MG63 (cell line): ENCODE results near the gene POLR3K. TPM values are rescaled to one million over a fixed set of nuclear protein-coding genes. Genes with fewer than 3 reads are reported as not detected.
"Not testable (repeated sequence)": the region's sequence is repeated elsewhere in the genome, so short reads cannot be mapped to it uniquely, and the experiment has no call there.

Experiments used
- DNase-seq: peaks from one replicate; pipeline ENCODE4 v3.0.0-alpha.2; 2020
- H3K27me3 ChIP-seq: fragments of 250-450 bp; sonication (Bioruptor Pico); 2 replicates; pipeline ENCODE4 v1.5.1; 2020; ENCODE audit warnings: mild to moderate bottlenecking, moderate library complexity
- H3K36me3 ChIP-seq: fragments of 250-450 bp; sonication (Bioruptor Pico); 2 replicates; pipeline ENCODE4 v1.5.1; 2020; ENCODE audit warnings: mild to moderate bottlenecking, moderate library complexity
- H3K4me3 ChIP-seq: fragments of 250-450 bp; sonication (Bioruptor Pico); 2 replicates; pipeline ENCODE4 v1.5.1; 2020; ENCODE audit warnings: mild to moderate bottlenecking, moderate library complexity
- H3K9me3 ChIP-seq: fragments of 250-450 bp; sonication (Bioruptor Pico); 2 replicates; pipeline ENCODE4 v1.5.1; 2020; ENCODE audit warnings: mild to moderate bottlenecking, moderate library complexity
- total RNA-seq: library from RNA; depleted of rRNA; stranded (reverse); fragments of >200 nt; shearing (Covaris generic); gene quantifications from 2 replicates; pipeline ENCODE4 v1.2.3, GENCODE V29; 2014; ENCODE audit warnings: low replicate concordance

The POLR3K gene
- total RNA-seq, 1 experiment from 2014 or later, result 25.5 TPM

GRCh38 chr16:38941-39892 lies 14.2 kb downstream of the POLR3K start:
- no peak for DNase-seq
- H3K36me3 ChIP-seq, result peaks cover 37% of the 10 kb centered on the region
- H3K27me3 ChIP-seq, result no peaks in the 10 kb centered on the region
- no peaks in the 10 kb centered on the region for H3K9me3 ChIP-seq
- H3K4me3 ChIP-seq, result no peak overlapping the region

- peaks cover 28% of the 10 kb centered on the region for H3K36me3 ChIP-seq
- not testable (repeated sequence) for H3K27me3 ChIP-seq, H3K9me3 ChIP-seq, DNase-seq, H3K4me3 ChIP-seq
Measured at GRCh38 chr16:38206-38605, 15.2 kb downstream of the POLR3K start.

- H3K36me3 ChIP-seq, result peaks cover 21% of the 10 kb centered on the region
- no peak for DNase-seq
- no peaks in the 10 kb centered on the region for H3K27me3 ChIP-seq
- H3K9me3 ChIP-seq, result no peaks in the 10 kb centered on the region
- no peak overlapping the region for H3K4me3 ChIP-seq
Measured at GRCh38 chr16:37511-37910, 15.9 kb downstream of the POLR3K start.

- no peak for DNase-seq
- no peaks in the 10 kb centered on the region for H3K27me3 ChIP-seq
Measured at GRCh38 chr16:36336-36984, 16.9 kb downstream of the POLR3K start.

GRCh38 chr16:35678-36305 lies 17.6 kb downstream of the POLR3K start:
- H3K4me3 ChIP-seq, result no peak overlapping the region
- peaks cover 11% of the 10 kb centered on the region; the same call in 1 of the 2 replicates for H3K36me3 ChIP-seq
- no peak for DNase-seq
- H3K9me3 ChIP-seq, result no peaks in the 10 kb centered on the region
- H3K27me3 ChIP-seq, result no peaks in the 10 kb centered on the region

More at GRCh38 chr16:36336-36984, 16.9 kb downstream of the POLR3K start:
- Histone ChIP-seq H3K36me3 (peaks cover 11% of the 10 kb centered on the region), H3K4me3 (no peak overlapping the region), H3K9me3 (no peaks in the 10 kb centered on the region)

- H3K4me3 ChIP-seq, result no peak overlapping the region
- H3K36me3 ChIP-seq, result peaks cover 11% of the 10 kb centered on the region; the same call in 1 of the 2 replicates
- no peaks in the 10 kb centered on the region for H3K27me3 ChIP-seq
- DNase-seq, result no peak
- H3K9me3 ChIP-seq, result no peaks in the 10 kb centered on the region
Measured at GRCh38 chr16:35011-35677, 18.3 kb downstream of the POLR3K start.

GRCh38 chr16:34648-34987 lies 18.8 kb downstream of the POLR3K start:
- H3K36me3 ChIP-seq, result peaks cover 11% of the 10 kb centered on the region; the same call in 1 of the 2 replicates
- H3K27me3 ChIP-seq, result no peaks in the 10 kb centered on the region
- H3K9me3 ChIP-seq, result no peaks in the 10 kb centered on the region
- no peak overlapping the region for H3K4me3 ChIP-seq
- DNase-seq, result no peak

- Histone ChIP-seq H3K4me3 (no peak overlapping the region), H3K9me3 (no peaks in the 10 kb centered on the region), H3K36me3 (peaks cover 9% of the 10 kb centered on the region; the same call in 1 of the 2 replicates), H3K27me3 (no peaks in the 10 kb centered on the region)
- DNase-seq, result no peak
Measured at GRCh38 chr16:33877-34647, 19.3 kb downstream of the POLR3K start.

- not testable (repeated sequence) for DNase-seq, H3K9me3 ChIP-seq, H3K27me3 ChIP-seq, H3K36me3 ChIP-seq, H3K4me3 ChIP-seq
Measured at GRCh38 chr16:33154-33876, 20.1 kb downstream of the POLR3K start.

GRCh38 chr16:30627-31026 lies 22.8 kb downstream of the POLR3K start:
- H3K9me3 ChIP-seq, DNase-seq, H3K4me3 ChIP-seq, H3K36me3 ChIP-seq, H3K27me3 ChIP-seq: not testable (repeated sequence)

GRCh38 chr16:25926-26348 lies 27.5 kb downstream of the POLR3K start:
- not testable (repeated sequence) for H3K9me3 ChIP-seq, DNase-seq, H3K27me3 ChIP-seq, H3K4me3 ChIP-seq, H3K36me3 ChIP-seq

GRCh38 chr16:24151-24550 lies 29.3 kb downstream of the POLR3K start:
- not testable (repeated sequence) for DNase-seq, H3K36me3 ChIP-seq, H3K4me3 ChIP-seq, H3K9me3 ChIP-seq, H3K27me3 ChIP-seq

GRCh38 chr16:20886-21285 lies 32.5 kb downstream of the POLR3K start:
- not testable (repeated sequence) for H3K36me3 ChIP-seq, H3K4me3 ChIP-seq

GRCh38 chr16:17062-17765 lies 36.2 kb downstream of the POLR3K start:
- not testable (repeated sequence) for H3K4me3 ChIP-seq, DNase-seq, H3K27me3 ChIP-seq, H3K36me3 ChIP-seq, H3K9me3 ChIP-seq

More at GRCh38 chr16:20886-21285, 32.5 kb downstream of the POLR3K start:
- not testable (repeated sequence) for H3K27me3 ChIP-seq, H3K9me3 ChIP-seq, DNase-seq

GRCh38 chr16:10772-11171 lies 42.6 kb downstream of the POLR3K start:
- not testable (repeated sequence) for H3K4me3 ChIP-seq, H3K36me3 ChIP-seq, H3K9me3 ChIP-seq, H3K27me3 ChIP-seq
- DNase-seq, result peak; percentile 83
